K562 (cell line): ENCODE measurements around the gene WDR27. TPM values are rescaled to one million over a fixed set of nuclear protein-coding genes. Genes with fewer than 3 reads are reported as not detected.

ENCODE experiments used
- ARID1B ChIP-seq: fragments of 450-650 bp; IDR thresholded peaks from 2 replicates; pipeline ENCODE4 v1.6.1; 2016; ENCODE audit warnings: antibody characterized with exemption, mild to moderate bottlenecking, inconsistent platforms
- ELF4 ChIP-seq: fragments of 450-650 bp; formaldehyde crosslinking; IDR thresholded peaks from 2 replicates; pipeline ENCODE4 v1.4.0; 2022; ENCODE audit warnings: missing genetic modification characterization
- FOXK2 ChIP-seq, 2 experiments: fragments of 450-650 bp; IDR thresholded peaks in 1 of 2; conservative IDR thresholded peaks in 1 of 2; 2 replicates each; pipeline ENCODE4 v1.6.1; 2016; ENCODE audit warnings: low read depth in 2 of 2, mild to moderate bottlenecking in 1 of 2
- HMGN3 ChIP-seq: IDR thresholded peaks from 2 replicates; pipeline ENCODE4 v1.6.1; 2011; ENCODE audit warnings: borderline replicate concordance, low read depth, mild to moderate bottlenecking, mixed read lengths, low read length; ENCODE audit not compliant: insufficient read length; ENCODE audit errors: extremely low read depth
- MTA1 ChIP-seq: fragments of 450-650 bp; IDR thresholded peaks from 2 replicates; pipeline ENCODE4 v1.6.1; 2017; ENCODE audit warnings: borderline replicate concordance
- NFYB ChIP-seq: IDR thresholded peaks from 2 replicates; pipeline ENCODE4 v1.6.1; 2011; ENCODE audit warnings: mild to moderate bottlenecking, moderate library complexity; ENCODE audit not compliant: insufficient read length; ENCODE audit errors: extremely low read depth
- RCOR1 ChIP-seq, 2 experiments: IDR thresholded peaks; 2 replicates each; pipeline ENCODE4 v1.6.1; 2012; ENCODE audit warnings: low read depth in 2 of 2, low read length in 2 of 2, borderline replicate concordance in 1 of 2, improper control_type of control experiment in 1 of 2
- TCF7 ChIP-seq: sonication (generic); IDR thresholded peaks from 2 replicates; pipeline ENCODE4 v1.6.1; 2016; ENCODE audit warnings: antibody characterized with exemption, borderline replicate concordance
- ZNF143 ChIP-seq: sonication (generic); formaldehyde crosslinking; IDR thresholded peaks from 2 replicates; pipeline ENCODE4 v1.9.0; 2022; ENCODE audit warnings: mild to moderate bottlenecking, missing genetic modification reagents
- ZNF316 ChIP-seq: fragments of 450-650 bp; IDR thresholded peaks from 2 replicates; pipeline ENCODE4 v1.6.1; 2016
- polyA plus RNA-seq, 8 experiments: library from polyadenylated mRNA; depleted of rRNA in 4 of 8; stranded (reverse) in 5 of 8; unstranded in 3 of 8; fragments of >200 nt; fragmentation: Nextera tagmentation in 2 of 8; fragmentation: Illumina TruSeq in 1 of 8; extraction: Ambion mirVana in 2 of 8; extraction: Trizol in 1 of 8; gene quantifications; 2 replicates each; pipeline versions ENCODE4 v1.2.1 to v1.2.3, GENCODE V29; 2011 to 2014; ENCODE audit warnings: inconsistent platforms in 1 of 8, missing spikeins in 1 of 8
- total RNA-seq, 7 experiments: library from RNA; depleted of rRNA in 6 of 7; stranded (reverse); fragments of >200 nt in 6 of 7; fragmentation: Illumina TruSeq in 2 of 7; extraction: Trizol in 2 of 7; gene quantifications; 2 replicates each; pipeline versions ENCODE4 v1.2.1 to v1.2.3, GENCODE V29; 2011 to 2021; ENCODE audit warnings: low replicate concordance in 1 of 7
- TF ChIP-seq, protein P1 (sequence below): fragments of 450-650 bp; IDR thresholded peaks from 2 replicates; pipeline ENCODE4 v1.6.1; 2016; ENCODE audit warnings: missing biosample characterization, missing genetic modification characterization
- TF ChIP-seq, protein P2 (sequence below), 2 experiments: fragments of 450-650 bp; conservative IDR thresholded peaks; 2 replicates each; pipeline ENCODE4 v1.6.1; 2017; ENCODE audit warnings: mild to moderate bottlenecking in 2 of 2, moderate library complexity in 2 of 2
- TF ChIP-seq, protein P3 (sequence below): sonication (generic); formaldehyde crosslinking; IDR thresholded peaks from 2 replicates; pipeline ENCODE4 v1.8.0; 2022; ENCODE audit warnings: mild to moderate bottlenecking, missing genetic modification reagents
- TF ChIP-seq, protein P4 (sequence below), 2 experiments: fragments of 200-800 bp in 1 of 2; sonication (Bioruptor generic) in 1 of 2; sonication (generic) in 1 of 2; formaldehyde crosslinking in 1 of 2; IDR thresholded peaks in 1 of 2; conservative IDR thresholded peaks in 1 of 2; 2 replicates each; pipeline versions ENCODE4 v1.5.0 to v1.6.1; 2016 to 2020; ENCODE audit warnings: missing compliant biosample characterization in 1 of 2, missing genetic modification characterization in 1 of 2, missing genetic modification reagents in 1 of 2
- TF ChIP-seq, protein P5 (sequence below): sonication (generic); formaldehyde crosslinking; IDR thresholded peaks from 2 replicates; pipeline ENCODE4 v1.9.0; 2022; ENCODE audit warnings: mild to moderate bottlenecking, missing genetic modification reagents
- TF ChIP-seq, protein P6 (sequence below): sonication (generic); formaldehyde crosslinking; IDR thresholded peaks from 2 replicates; pipeline ENCODE4 v1.8.1; 2023; ENCODE audit warnings: mild to moderate bottlenecking, missing genetic modification reagents
- TF ChIP-seq, protein P7 (sequence below), 2 experiments: fragments of 450-650 bp in 1 of 2; sonication (generic) in 1 of 2; formaldehyde crosslinking in 1 of 2; IDR thresholded peaks in 1 of 2; conservative IDR thresholded peaks in 1 of 2; 2 replicates each; pipeline versions ENCODE4 v1.6.1 to v1.8.1; 2016 to 2023; ENCODE audit warnings: mild to moderate bottlenecking in 2 of 2, moderate library complexity in 2 of 2, inconsistent platforms in 1 of 2, missing genetic modification reagents in 1 of 2

The WDR27 gene
- total and polyA plus RNA-seq, 9 of the 15 experiments (the other 6 are each of a cell fraction or from before 2014, with no cell fraction given) = 4.3 to 77.2 (median 22.7) TPM

DNA sequence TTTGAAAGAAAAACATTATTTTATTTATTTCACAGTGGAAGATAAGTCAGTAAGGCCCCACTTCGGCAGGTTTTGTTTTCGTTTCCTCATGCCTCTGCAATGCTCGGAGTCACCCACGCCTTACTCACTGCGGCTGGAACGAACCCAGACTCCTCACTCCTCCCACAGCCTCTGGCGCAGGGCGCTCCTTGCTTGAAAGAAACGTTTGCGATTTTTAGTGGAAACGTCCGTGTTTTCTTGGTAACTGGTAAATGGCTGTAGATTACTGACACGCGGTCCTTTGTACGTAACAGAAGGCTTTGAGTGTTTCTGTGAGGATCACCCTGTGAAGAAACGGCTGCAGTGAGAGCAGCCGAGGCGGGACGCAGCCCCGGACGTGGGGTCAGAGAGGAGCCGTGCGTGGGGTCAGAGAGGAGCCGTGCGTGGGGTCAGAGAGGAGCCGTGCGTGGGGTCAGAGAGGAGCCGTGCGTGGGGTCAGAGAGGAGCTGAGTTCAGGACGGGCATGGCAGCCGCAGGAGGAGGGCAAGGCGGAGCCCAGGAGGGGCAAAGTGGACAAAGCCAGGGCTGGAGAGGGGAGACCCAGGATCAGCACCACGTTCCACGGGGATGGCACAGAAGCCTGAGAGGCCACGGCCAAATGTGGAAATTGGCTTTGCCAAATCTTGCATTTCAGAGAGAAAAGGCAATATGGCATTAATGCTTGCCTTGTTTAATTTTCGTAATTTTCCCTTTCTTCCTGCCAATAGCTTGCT, 249.5 kb downstream of the WDR27 start (continued):
- peak; percentile 57; the same call in 1 of the 2 replicates for TF ChIP-seq ARID1B
- TF ChIP-seq FOXK2 (conservative IDR thresholded peaks at IDR 0.05 in 1 of 2, IDR thresholded peaks at IDR 0.05 in 1 of 2; ENCODE audit: low read depth in 2 of 2) = no peak; a peak in 1 of 4 replicates
- TF ChIP-seq, protein P1, sequence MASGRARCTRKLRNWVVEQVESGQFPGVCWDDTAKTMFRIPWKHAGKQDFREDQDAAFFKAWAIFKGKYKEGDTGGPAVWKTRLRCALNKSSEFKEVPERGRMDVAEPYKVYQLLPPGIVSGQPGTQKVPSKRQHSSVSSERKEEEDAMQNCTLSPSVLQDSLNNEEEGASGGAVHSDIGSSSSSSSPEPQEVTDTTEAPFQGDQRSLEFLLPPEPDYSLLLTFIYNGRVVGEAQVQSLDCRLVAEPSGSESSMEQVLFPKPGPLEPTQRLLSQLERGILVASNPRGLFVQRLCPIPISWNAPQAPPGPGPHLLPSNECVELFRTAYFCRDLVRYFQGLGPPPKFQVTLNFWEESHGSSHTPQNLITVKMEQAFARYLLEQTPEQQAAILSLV (tag) = peak; percentile 54; the same call in 1 of the 2 replicates
- no peak for TF ChIP-seq TCF7
- TF ChIP-seq, protein P2, sequence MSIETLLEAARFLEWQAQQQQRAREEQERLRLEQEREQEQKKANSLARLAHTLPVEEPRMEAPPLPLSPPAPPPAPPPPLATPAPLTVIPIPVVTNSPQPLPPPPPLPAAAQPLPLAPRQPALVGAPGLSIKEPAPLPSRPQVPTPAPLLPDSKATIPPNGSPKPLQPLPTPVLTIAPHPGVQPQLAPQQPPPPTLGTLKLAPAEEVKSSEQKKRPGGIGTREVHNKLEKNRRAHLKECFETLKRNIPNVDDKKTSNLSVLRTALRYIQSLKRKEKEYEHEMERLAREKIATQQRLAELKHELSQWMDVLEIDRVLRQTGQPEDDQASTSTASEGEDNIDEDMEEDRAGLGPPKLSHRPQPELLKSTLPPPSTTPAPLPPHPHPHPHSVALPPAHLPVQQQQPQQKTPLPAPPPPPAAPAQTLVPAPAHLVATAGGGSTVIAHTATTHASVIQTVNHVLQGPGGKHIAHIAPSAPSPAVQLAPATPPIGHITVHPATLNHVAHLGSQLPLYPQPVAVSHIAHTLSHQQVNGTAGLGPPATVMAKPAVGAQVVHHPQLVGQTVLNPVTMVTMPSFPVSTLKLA (conservative IDR thresholded peaks at IDR 0.05) = peak; percentile 65 to 83
- TF ChIP-seq, protein P3, sequence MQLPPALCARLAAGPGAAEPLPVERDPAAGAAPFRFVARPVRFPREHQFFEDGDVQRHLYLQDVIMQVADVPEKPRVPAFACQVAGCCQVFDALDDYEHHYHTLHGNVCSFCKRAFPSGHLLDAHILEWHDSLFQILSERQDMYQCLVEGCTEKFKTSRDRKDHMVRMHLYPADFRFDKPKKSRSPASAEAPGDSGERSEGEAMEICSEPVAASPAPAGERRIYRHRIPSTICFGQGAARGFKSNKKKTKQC (CRISPR knock-in tag) = 0 out of 2 replicates have a peak, but pooled peaks have one; percentile 39
- TF ChIP-seq NFYB = no peak
- peak; percentile 68 for TF ChIP-seq MTA1
- TF ChIP-seq, protein P4, sequence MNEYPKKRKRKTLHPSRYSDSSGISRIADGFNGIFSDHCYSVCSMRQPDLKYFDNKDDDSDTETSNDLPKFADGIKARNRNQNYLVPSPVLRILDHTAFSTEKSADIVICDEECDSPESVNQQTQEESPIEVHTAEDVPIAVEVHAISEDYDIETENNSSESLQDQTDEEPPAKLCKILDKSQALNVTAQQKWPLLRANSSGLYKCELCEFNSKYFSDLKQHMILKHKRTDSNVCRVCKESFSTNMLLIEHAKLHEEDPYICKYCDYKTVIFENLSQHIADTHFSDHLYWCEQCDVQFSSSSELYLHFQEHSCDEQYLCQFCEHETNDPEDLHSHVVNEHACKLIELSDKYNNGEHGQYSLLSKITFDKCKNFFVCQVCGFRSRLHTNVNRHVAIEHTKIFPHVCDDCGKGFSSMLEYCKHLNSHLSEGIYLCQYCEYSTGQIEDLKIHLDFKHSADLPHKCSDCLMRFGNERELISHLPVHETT (CRISPR knock-in tag; conservative IDR thresholded peaks at IDR 0.05 in 1 of 2, IDR thresholded peaks at IDR 0.05 in 1 of 2) = peak in 1 of 2 experiments; percentile 75; a peak in 2 of 4 replicates
- TF ChIP-seq, protein P5, sequence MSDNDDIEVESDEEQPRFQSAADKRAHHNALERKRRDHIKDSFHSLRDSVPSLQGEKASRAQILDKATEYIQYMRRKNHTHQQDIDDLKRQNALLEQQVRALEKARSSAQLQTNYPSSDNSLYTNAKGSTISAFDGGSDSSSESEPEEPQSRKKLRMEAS (CRISPR knock-in tag) = peak; percentile 43
- TF ChIP-seq HMGN3 = peak; percentile 27
- TF ChIP-seq ZNF316 = peak; percentile 9; the same call in 1 of the 2 replicates
- peak in 1 of 2 experiments; percentile 54; a peak in 1 of 4 replicates for TF ChIP-seq RCOR1 (IDR thresholded peaks at IDR 0.05; ENCODE audit: borderline replicate concordance in 1 of 2, low read depth in 2 of 2, low read length in 2 of 2)
- no peak for TF ChIP-seq ZNF143 (CRISPR knock-in tag)
- TF ChIP-seq, protein P6, sequence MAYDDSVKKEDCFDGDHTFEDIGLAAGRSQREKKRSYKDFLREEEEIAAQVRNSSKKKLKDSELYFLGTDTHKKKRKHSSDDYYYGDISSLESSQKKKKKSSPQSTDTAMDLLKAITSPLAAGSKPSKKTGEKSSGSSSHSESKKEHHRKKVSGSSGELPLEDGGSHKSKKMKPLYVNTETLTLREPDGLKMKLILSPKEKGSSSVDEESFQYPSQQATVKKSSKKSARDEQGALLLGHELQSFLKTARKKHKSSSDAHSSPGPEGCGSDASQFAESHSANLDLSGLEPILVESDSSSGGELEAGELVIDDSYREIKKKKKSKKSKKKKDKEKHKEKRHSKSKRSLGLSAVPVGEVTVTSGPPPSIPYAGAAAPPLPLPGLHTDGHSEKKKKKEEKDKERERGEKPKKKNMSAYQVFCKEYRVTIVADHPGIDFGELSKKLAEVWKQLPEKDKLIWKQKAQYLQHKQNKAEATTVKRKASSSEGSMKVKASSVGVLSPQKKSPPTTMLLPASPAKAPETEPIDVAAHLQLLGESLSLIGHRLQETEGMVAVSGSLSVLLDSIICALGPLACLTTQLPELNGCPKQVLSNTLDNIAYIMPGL (CRISPR knock-in tag) = 0 out of 2 replicates have a peak, but pooled peaks have one; percentile 27
- TF ChIP-seq, protein P7, sequence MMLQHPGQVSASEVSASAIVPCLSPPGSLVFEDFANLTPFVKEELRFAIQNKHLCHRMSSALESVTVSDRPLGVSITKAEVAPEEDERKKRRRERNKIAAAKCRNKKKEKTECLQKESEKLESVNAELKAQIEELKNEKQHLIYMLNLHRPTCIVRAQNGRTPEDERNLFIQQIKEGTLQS (IDR thresholded peaks at IDR 0.05) = peak; percentile 62
- TF ChIP-seq, protein P7 (CRISPR knock-in tag; conservative IDR thresholded peaks at IDR 0.05) = peak; percentile 82
- TF ChIP-seq ELF4 (CRISPR knock-in tag) = no peak
